Measurements from ENCODE around the gene HMG20A. TPM values are rescaled to one million over a fixed set of nuclear protein-coding genes. Genes with fewer than 3 reads are reported as not detected.

The HMG20A gene
- total and polyA plus RNA-seq, 9 of the 15 experiments (the other 6 are each of a cell fraction or from before 2014, with no cell fraction given): 25.0 to 68.1 (median 38.9) TPM

- no peak for TF ChIP-seq EHMT2 (IDR thresholded peaks at IDR 0.05)
- peak; percentile 42 for TF ChIP-seq NFIC (IDR thresholded peaks at IDR 0.05)
- no peaks in the 10 kb centered on the region for H3K79me2 ChIP-seq (ENCODE audit: control insufficient read depth, insufficient read depth, low read length)
- H4K20me1 ChIP-seq (replicated peaks; ENCODE audit: control insufficient read depth, insufficient read depth, low read length): no peaks in the 10 kb centered on the region; the same call in 1 of the 2 replicates
- H3K9me1 ChIP-seq (ENCODE audit: control insufficient read depth, insufficient read depth, low read length): no peaks in the 10 kb centered on the region
- 22% methylated on average over 10 of the region's 10 CpGs for WGBS (ENCODE audit: insufficient coverage, low coverage, missing lambda C conversion rate)
- FAIRE-seq: no peak
- H3K36me3 ChIP-seq (ENCODE audit: control insufficient read depth, insufficient read depth, low read length): no peaks in the 10 kb centered on the region
- no peak overlapping the region for H3K4me3 ChIP-seq
- no peak for ATAC-seq
- H3K9me3 ChIP-seq (replicated peaks; ENCODE audit: control insufficient read depth, insufficient read depth, low read depth, low read length): no peaks in the 10 kb centered on the region
- in situ Hi-C loops (cut with MboI): loop anchor here (10.0 kb wide), 1 partner anchor 483 kb away; no protein-coding TSS in a partner anchor
- no peak for DNase-seq (ENCODE audit: extremely low read depth in 1 of 4, low spot score in 3 of 4)
- ChIA-PET POLR2A (interaction anchor here (0.6 to 1.0 kb wide), 5 partner anchors 9 to 25 kb away, joined by 3 to 7 read pairs (median 3); no protein-coding TSS in a partner anchor), CTCF (ENCODE audit: low intra/inter-chr PET ratio) (no interaction called here)
- H3K27me3 ChIP-seq (ENCODE audit: control insufficient read depth in 2 of 2, insufficient read depth in 2 of 2, low read length in 2 of 2): peaks cover 0 to 29% of the 10 kb centered on the region in 2 experiments; a peak in 3 of 5 replicates
- no TSS peak for BruUV-seq (replicated peaks)
- H3K9ac ChIP-seq (ENCODE audit: insufficient read depth in 1 of 2, low read depth in 2 of 2, low read length in 2 of 2): peak overlapping the region in 1 of 2 experiments; percentile 42; a peak in 1 of 4 replicates
- intact Hi-C loops (cut with micrococcal nuclease): no loop called here
- H2AFZ ChIP-seq (ENCODE audit: low read depth, low read length): no peak overlapping the region
- no peak overlapping the region for H3K27ac ChIP-seq (ENCODE audit: extremely low read depth, low read depth, low read length)
- H3K4me1 ChIP-seq (replicated peaks in 1 of 2; ENCODE audit: control insufficient read depth in 2 of 2, insufficient read depth in 2 of 2, low read length in 2 of 2): peaks cover 5 to 6% of the 10 kb centered on the region in 2 experiments; a peak in 3 of 5 replicates
- no peak overlapping the region for H3K4me2 ChIP-seq (ENCODE audit: insufficient read depth, low read length)
Observed at GRCh38 chr15:77507143-77507897, 86.6 kb downstream of the HMG20A start.

GRCh38 chr15:77507911-77508310 lies 87.2 kb downstream of the HMG20A start:
- H3K4me2 ChIP-seq (ENCODE audit: insufficient read depth, low read length): no peak overlapping the region
- no peaks in the 10 kb centered on the region for H3K9me1 ChIP-seq (ENCODE audit: control insufficient read depth, insufficient read depth, low read length)
- in situ Hi-C loops (cut with MboI): loop anchor here (10.0 kb wide), 1 partner anchor 483 kb away; no protein-coding TSS in a partner anchor
- H4K20me1 ChIP-seq (replicated peaks; ENCODE audit: control insufficient read depth, insufficient read depth, low read length): no peaks in the 10 kb centered on the region; the same call in 1 of the 2 replicates
- no TSS peak for BruUV-seq (replicated peaks)
- intact Hi-C loops (cut with micrococcal nuclease): no loop called here
- CTCF ChIA-PET (ENCODE audit: low intra/inter-chr PET ratio): no interaction called here
- POLR2A ChIA-PET: interaction anchor here (0.8 to 1.0 kb wide), 4 partner anchors 11 to 24 kb away, joined by 3 to 7 read pairs (median 4); no protein-coding TSS in a partner anchor
- no peak overlapping the region for H3K27ac ChIP-seq (ENCODE audit: extremely low read depth, low read depth, low read length)
- no peak overlapping the region; a peak in 1 of 4 replicates for H3K9ac ChIP-seq (ENCODE audit: insufficient read depth in 1 of 2, low read depth in 2 of 2, low read length in 2 of 2)
- H3K79me2 ChIP-seq (ENCODE audit: control insufficient read depth, insufficient read depth, low read length): no peaks in the 10 kb centered on the region
- peaks cover 5 to 6% of the 10 kb centered on the region in 2 experiments; a peak in 3 of 5 replicates for H3K4me1 ChIP-seq (replicated peaks in 1 of 2; ENCODE audit: control insufficient read depth in 2 of 2, insufficient read depth in 2 of 2, low read length in 2 of 2)
- no peak for DNase-seq (ENCODE audit: extremely low read depth in 1 of 4, low spot score in 3 of 4)
- FAIRE-seq: no peak
- ATAC-seq: no peak
- H3K9me3 ChIP-seq (replicated peaks; ENCODE audit: control insufficient read depth, insufficient read depth, low read depth, low read length): no peaks in the 10 kb centered on the region
- H3K4me3 ChIP-seq: no peak overlapping the region
- no peak overlapping the region for H2AFZ ChIP-seq (ENCODE audit: low read depth, low read length)
- peaks cover 0 to 29% of the 10 kb centered on the region in 2 experiments; a peak in 2 of 5 replicates for H3K27me3 ChIP-seq (ENCODE audit: control insufficient read depth in 2 of 2, insufficient read depth in 2 of 2, low read length in 2 of 2)
- H3K36me3 ChIP-seq (ENCODE audit: control insufficient read depth, insufficient read depth, low read length): no peaks in the 10 kb centered on the region
- 19% methylated on average over 6 of the region's 6 CpGs for WGBS (ENCODE audit: insufficient coverage, low coverage, missing lambda C conversion rate)
- TF ChIP-seq CHD1 (IDR thresholded peaks at IDR 0.05; ENCODE audit: low read length) (no peak), CBX8 (IDR thresholded peaks at IDR 0.05; ENCODE audit: borderline replicate concordance, extremely low read depth, low read depth, low read length, poor library complexity, severe bottlenecking) (no peak), NELFE (IDR thresholded peaks at IDR 0.05; ENCODE audit: insufficient read depth, insufficient read length) (no peak), MLLT1 (IDR thresholded peaks at IDR 0.05) (no peak), POLR2G (IDR thresholded peaks at IDR 0.05; ENCODE audit: low read depth, low read length) (no peak), KDM5B (IDR thresholded peaks at IDR 0.05; ENCODE audit: insufficient replicate concordance, low read depth, low read length) (no peak), ZNF668 (CRISPR knock-in tag; IDR thresholded peaks at IDR 0.05) (no peak), CEBPG (CRISPR knock-in tag; IDR thresholded peaks at IDR 0.05) (no peak), CEBPG (tag; conservative IDR thresholded peaks at IDR 0.05 in 1 of 2, IDR thresholded peaks at IDR 0.05 in 1 of 2) (no peak), ZNF184 (CRISPR knock-in tag; IDR thresholded peaks at IDR 0.05) (no peak), HDAC3 (IDR thresholded peaks at IDR 0.05; ENCODE audit: borderline replicate concordance, partially characterized antibody) (no peak), ATF7 (IDR thresholded peaks at IDR 0.05) (no peak)
